Measurements from ENCODE around the gene GARIN5A.
A peak's percentile ranks its signal among the peaks of the same experiment; 100 is the strongest.

GARIN5A gene

GRCh38 chr19:50468818-50469217 is 7.8 kb downstream of the GARIN5A start:
- TF ChIP-seq CTCF (IDR thresholded peaks at IDR 0.05; ENCODE audit: low read length, missing control alignments): no peak
- no peak overlapping the region for H3K4me3 ChIP-seq (replicated peaks; ENCODE audit: low read depth, low read length)
- no peak for DNase-seq (ENCODE audit: low read depth)

DNA sequence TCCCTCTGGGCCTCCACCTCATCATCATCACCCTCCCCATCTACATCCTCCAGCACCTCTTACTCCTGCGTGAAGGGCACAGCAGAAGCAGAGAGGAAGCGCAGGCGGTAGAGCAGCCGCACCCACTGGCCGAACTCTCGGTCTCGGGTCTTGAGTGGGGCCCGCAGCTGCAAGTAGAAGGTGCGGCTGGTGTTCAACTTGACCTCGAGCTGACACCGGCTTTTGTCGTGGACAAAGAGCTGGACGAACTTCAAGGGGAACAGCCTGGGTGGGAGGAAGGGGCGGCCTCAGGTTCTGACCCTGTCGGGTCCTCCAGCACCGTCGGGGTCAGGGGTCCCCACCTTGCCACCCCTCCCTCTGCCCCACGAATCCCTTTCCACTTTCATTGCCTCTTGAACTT is 9.1 kb downstream of the GARIN5A start:
- no peak for DNase-seq (ENCODE audit: low read depth)
- no peak overlapping the region for H3K4me3 ChIP-seq (replicated peaks; ENCODE audit: low read depth, low read length)
- TF ChIP-seq CTCF (IDR thresholded peaks at IDR 0.05; ENCODE audit: low read length, missing control alignments): no peak

DNA sequence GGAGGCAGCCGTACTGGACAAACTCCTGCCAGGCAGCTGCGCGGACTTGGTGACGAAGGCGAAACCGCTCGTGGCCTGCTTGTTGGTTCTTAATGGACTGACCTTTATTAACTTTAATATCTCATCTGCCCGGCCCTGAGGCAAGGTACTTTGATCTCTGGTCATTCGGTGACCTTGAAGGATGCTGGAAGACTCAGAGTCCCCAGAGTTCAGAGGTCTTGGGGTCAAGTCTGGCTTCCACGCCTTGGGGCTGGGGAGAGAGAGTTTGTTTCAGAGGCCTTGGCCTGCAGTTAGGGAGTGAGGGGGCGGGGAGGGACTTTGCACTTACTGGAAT is 10.0 kb downstream of the GARIN5A start:
- no peak for TF ChIP-seq CTCF (IDR thresholded peaks at IDR 0.05; ENCODE audit: low read length, missing control alignments)
- no peak for DNase-seq (ENCODE audit: low read depth)

GRCh38 chr19:50465986-50466705 is 10.5 kb downstream of the GARIN5A start:
- H3K4me3 ChIP-seq (replicated peaks; ENCODE audit: low read depth, low read length): no peak overlapping the region
- peak; percentile 16 for TF ChIP-seq CTCF (IDR thresholded peaks at IDR 0.05; ENCODE audit: low read length, missing control alignments)
- DNase-seq (ENCODE audit: low read depth): no peak

More for the DNA sequence above, 10.0 kb downstream of the GARIN5A start:
- H3K4me3 ChIP-seq (replicated peaks; ENCODE audit: low read depth, low read length): no peak overlapping the region

GRCh38 chr19:50465000-50465399 is 11.6 kb downstream of the GARIN5A start:
- TF ChIP-seq CTCF (IDR thresholded peaks at IDR 0.05; ENCODE audit: low read length, missing control alignments): no peak
- no peak overlapping the region for H3K4me3 ChIP-seq (replicated peaks; ENCODE audit: low read depth, low read length)
- no peak for DNase-seq (ENCODE audit: low read depth)

DNA sequence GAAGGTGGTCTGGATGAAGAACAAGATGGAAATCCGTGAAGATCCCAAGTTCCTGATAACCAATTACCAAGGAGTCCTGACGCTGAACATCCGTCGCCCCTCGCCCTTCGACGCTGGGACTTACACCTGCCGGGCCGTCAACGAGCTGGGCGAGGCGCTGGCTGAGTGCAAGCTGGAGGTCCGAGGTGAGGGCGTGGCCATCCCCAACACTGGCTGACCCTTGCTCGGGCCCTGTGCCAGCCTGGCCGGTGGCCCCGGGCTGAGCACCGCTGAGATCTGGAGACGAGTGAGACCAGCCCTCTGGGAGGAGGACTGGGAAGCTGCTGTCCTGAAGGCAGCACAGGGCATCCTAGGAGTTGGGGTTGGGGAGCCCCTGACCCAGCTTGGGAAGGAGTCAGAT is 12.3 kb downstream of the GARIN5A start:
- H3K4me3 ChIP-seq (replicated peaks; ENCODE audit: low read depth, low read length): no peak overlapping the region
- no peak for TF ChIP-seq CTCF (IDR thresholded peaks at IDR 0.05; ENCODE audit: low read length, missing control alignments)
- DNase-seq (ENCODE audit: low read depth): no peak

DNA sequence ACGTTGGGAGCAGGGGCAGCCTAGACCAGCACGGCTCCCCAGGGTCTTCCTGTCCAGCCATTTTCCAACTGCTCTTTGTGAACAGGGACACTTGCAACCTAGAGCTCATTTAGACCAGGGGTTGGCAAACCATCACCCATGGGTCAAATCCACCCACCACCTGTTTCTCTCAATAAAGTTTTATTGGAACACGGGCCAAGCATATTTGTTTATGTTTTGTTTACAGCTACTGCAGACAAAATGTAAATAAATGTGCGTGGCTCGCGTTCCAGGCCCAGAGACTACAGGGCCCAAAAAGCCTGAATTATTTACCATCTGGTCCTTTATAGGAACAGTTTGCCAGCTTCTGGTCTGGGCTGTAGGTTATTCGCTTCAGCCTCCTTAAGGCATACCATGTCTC is 13.7 kb downstream of the GARIN5A start:
- no peak for DNase-seq (ENCODE audit: low read depth)
- H3K4me3 ChIP-seq (replicated peaks; ENCODE audit: low read depth, low read length): no peak overlapping the region
- TF ChIP-seq CTCF (IDR thresholded peaks at IDR 0.05; ENCODE audit: low read length, missing control alignments): no peak
